ENCODE data around the gene ASAP2. TPM values are rescaled to one million over a fixed set of nuclear protein-coding genes. Genes with fewer than 3 reads are reported as not detected.

ASAP2 gene
- total RNA-seq, 6 donors from 2014 or later, result 20.4 to 26.0 (median 23.4) TPM

DNA sequence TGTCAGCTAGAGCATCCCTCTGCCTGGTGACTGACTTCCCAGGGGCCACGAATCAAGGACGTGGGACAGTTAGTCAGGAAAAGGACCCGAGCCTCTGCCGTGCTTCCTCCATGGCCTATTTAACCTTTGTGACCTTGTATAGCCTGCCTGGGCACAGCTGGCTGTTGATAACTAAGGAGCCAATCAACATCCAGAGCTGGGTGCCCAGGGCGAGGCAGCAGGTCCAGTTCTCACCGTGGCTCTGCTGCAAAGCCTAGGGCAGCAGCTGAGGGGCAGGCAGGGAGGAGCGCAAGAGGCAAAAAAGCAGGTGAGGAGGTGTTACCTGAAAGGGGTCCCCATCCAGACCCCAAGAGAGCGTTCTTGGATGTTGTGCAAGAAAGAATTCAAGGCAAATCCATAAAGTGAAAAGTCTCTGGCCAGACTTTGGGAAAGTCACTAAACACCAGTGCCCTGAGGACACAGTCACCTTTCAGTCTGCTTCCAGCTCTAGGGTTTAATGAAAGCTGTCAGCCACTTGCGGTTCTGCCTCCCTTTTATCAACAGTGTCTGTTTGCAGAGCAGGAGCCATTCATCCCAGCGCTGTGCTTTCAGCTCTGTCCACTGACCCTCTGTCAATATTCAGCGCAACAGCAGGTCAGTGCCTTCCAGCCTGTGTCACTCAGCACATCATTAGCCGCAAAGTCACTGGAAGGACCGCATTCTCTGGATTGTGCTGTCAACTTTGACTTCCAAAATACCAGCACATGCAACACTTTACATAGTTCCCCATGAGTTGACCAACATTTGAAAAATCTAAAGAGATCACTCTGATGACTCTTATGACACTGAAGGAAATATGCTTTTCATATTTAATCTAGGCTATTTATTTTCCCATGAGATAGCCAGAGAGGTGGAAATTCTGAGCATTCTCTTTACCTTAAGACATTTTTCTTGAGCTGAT, 38.6 kb upstream of the ASAP2 start:
- Histone ChIP-seq H3K27me3 (no peaks in the 10 kb centered on the region), H3K36me3 (no peaks in the 10 kb centered on the region), H3K9me3 (no peaks in the 10 kb centered on the region), H3K4me3 (no peak overlapping the region), H3K27ac (no peak overlapping the region), H3K4me1 (peaks cover 19 to 36% (median 28%) of the 10 kb centered on the region in 4 donors)
- WGBS, 2 donors, result 66 to 79% methylated on average over 13 of the region's 13 CpGs
- no peak for TF ChIP-seq POLR2AphosphoS5 (IDR thresholded peaks at IDR 0.05)
- TF ChIP-seq, protein P1, sequence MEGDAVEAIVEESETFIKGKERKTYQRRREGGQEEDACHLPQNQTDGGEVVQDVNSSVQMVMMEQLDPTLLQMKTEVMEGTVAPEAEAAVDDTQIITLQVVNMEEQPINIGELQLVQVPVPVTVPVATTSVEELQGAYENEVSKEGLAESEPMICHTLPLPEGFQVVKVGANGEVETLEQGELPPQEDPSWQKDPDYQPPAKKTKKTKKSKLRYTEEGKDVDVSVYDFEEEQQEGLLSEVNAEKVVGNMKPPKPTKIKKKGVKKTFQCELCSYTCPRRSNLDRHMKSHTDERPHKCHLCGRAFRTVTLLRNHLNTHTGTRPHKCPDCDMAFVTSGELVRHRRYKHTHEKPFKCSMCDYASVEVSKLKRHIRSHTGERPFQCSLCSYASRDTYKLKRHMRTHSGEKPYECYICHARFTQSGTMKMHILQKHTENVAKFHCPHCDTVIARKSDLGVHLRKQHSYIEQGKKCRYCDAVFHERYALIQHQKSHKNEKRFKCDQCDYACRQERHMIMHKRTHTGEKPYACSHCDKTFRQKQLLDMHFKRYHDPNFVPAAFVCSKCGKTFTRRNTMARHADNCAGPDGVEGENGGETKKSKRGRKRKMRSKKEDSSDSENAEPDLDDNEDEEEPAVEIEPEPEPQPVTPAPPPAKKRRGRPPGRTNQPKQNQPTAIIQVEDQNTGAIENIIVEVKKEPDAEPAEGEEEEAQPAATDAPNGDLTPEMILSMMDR (IDR thresholded peaks at IDR 0.05), result no peak
- TF ChIP-seq EP300 (IDR thresholded peaks at IDR 0.05), result no peak
- TF ChIP-seq POLR2A (IDR thresholded peaks at IDR 0.05), result no peak
- ATAC-seq (ENCODE audit: low FRiP score in 2 of 2), result peak; percentile 4 to 64
- no peak for DNase-seq

DNA sequence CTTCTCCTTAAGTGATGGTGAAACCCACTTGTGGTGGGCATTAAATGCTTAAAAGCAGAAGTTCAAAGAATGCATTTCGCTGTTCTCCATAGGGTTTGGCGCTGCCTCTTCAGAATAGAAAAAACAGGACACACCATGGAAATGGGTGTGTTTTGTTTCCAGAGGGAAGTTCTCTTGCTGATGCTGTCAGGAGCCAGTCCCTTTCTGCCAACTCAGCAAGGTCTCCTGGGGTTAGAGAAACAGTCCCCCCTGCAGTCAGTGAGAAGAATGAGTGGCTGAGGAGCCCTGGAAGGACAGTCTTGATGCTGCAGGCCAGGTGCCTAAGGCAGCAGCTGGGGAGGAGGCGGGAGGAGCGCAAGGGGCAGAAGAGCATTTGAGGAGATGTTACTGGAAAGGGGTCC, 37.8 kb upstream of the ASAP2 start:
- no peak for DNase-seq
- Histone ChIP-seq H3K36me3 (no peaks in the 10 kb centered on the region), H3K4me1 (peaks cover 19 to 36% (median 28%) of the 10 kb centered on the region in 4 donors), H3K9me3 (no peaks in the 10 kb centered on the region), H3K27ac (no peak overlapping the region), H3K27me3 (no peaks in the 10 kb centered on the region), H3K4me3 (no peak overlapping the region)
- TF ChIP-seq EP300 (IDR thresholded peaks at IDR 0.05) (no peak), POLR2A (IDR thresholded peaks at IDR 0.05) (no peak), POLR2AphosphoS5 (IDR thresholded peaks at IDR 0.05) (no peak)
- TF ChIP-seq, protein P1 (IDR thresholded peaks at IDR 0.05), result no peak
- WGBS, 2 donors, result 73 to 84% methylated on average over 3 to 4 of the region's 4 CpGs
- peak in 1 of 2 donors; percentile 67 for ATAC-seq (ENCODE audit: low FRiP score in 2 of 2)

GRCh38 chr2:9169349-9170107, 37.1 kb upstream of the ASAP2 start:
- Histone ChIP-seq H3K36me3 (no peaks in the 10 kb centered on the region), H3K9me3 (no peaks in the 10 kb centered on the region), H3K4me3 (no peak overlapping the region), H3K27ac (no peak overlapping the region), H3K4me1 (peaks cover 19 to 36% (median 28%) of the 10 kb centered on the region in 4 donors), H3K27me3 (no peaks in the 10 kb centered on the region)
- 78 to 81% methylated on average over 7 to 9 of the region's 9 CpGs for WGBS, 2 donors
- peak in 1 of 2 donors; percentile 38 for ATAC-seq (ENCODE audit: low FRiP score in 2 of 2)
- DNase-seq, result no peak
- TF ChIP-seq POLR2A (IDR thresholded peaks at IDR 0.05), result no peak
- TF ChIP-seq POLR2AphosphoS5 (IDR thresholded peaks at IDR 0.05), result no peak
- TF ChIP-seq, protein P1 (IDR thresholded peaks at IDR 0.05), result no peak

- no peaks in the 10 kb centered on the region for H3K27me3 ChIP-seq
- 68% methylated on average over 8 of the region's 8 CpGs for WGBS, 2 donors
- DNase-seq (peak in 1 of 2 donors; percentile 51), ATAC-seq (ENCODE audit: low FRiP score in 2 of 2) (no peak)
- no peaks in the 10 kb centered on the region for H3K9me3 ChIP-seq
- no peak overlapping the region for H3K4me3 ChIP-seq
- peaks cover 26 to 43% (median 31%) of the 10 kb centered on the region in 4 donors for H3K4me1 ChIP-seq
- H3K36me3 ChIP-seq, result no peaks in the 10 kb centered on the region
- no peak for TF ChIP-seq EP300 (IDR thresholded peaks at IDR 0.05)
- TF ChIP-seq, protein P1 (IDR thresholded peaks at IDR 0.05), result peak in 2 of 6 experiments; percentile 7 to 11
- no peak overlapping the region for H3K27ac ChIP-seq
Measured at GRCh38 chr2:9170458-9171130, 36.0 kb upstream of the ASAP2 start.
